Suppressor macrophage treated with lipopolysaccharide for 4 hours (primary cell): ENCODE results near the gene RASD1.
"Not testable (repeated sequence)": the region's sequence is repeated elsewhere in the genome, so short reads cannot be mapped to it uniquely, and the experiment has no call there.

ENCODE experiments used
- DNase-seq: peaks from one replicate; pipeline ENCODE4 v3.0.0-alpha.2; 2020

The RASD1 gene

DNA sequence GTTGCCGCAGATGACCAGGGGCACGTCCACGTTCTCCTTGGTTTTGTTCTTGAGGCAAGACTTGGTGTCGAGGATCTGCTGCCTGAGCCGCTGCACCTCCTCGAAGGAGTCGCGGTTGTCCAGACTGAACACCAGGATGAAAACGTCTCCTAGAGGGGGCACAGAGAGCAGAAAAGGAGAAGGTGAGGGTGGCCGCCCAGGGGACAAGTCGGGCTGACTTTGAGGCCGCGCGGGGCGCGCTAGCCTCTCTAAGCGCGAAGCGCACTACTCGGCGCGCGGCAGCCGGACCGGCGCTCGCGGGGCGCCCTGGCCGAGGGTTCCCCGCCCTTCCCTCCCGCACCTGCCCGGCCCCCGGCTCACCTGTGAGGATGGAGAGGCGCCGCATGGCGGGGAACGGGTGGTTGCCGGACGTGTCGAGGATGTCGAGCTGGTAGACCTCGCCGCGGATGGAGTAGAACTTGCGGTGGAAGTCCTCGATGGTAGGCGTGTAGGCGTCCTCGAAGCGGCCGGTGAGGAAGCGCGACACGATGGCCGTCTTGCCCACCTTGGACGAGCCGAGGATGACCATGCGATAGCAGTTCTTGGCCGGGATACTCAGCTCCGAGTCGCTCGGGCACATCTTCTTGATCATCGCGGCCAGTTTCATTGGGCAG lies 533 bp downstream of the RASD1 start:
- DNase-seq = no peak

DNA sequence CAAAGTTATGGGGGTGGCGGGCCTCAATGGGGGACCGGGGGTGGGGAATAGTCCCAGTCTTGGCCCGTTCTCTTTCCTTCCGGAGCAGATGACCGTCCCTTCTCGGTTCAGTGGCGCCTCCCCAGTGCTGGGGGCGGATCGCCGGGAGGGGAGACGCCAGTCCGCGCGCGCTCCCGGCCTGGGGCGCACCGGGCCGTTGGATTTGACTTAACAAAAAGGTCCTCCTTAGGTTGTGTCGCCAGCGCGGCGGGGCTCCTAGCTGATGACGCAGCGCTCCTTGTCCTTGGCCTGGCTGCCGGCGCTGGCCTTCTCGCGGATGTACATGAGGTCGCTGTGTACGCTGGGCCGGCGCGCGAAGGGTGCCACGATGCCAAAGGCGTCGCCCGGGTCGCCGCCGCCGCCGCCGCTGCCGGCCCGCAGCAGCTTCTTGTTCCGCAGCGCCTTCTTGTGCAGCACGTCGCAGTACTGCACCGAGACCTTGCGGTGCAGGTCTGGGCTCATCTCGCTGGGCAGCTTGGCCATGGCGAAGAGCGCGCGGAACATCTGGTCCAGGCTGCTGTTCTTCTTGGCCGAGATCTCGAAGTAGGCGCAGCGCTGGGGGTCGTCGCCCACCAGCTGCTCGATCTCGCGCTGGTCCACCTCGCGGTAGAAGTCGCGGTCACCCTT lies 1.2 kb downstream of the RASD1 start:
- peak; percentile 21 for DNase-seq

DNA sequence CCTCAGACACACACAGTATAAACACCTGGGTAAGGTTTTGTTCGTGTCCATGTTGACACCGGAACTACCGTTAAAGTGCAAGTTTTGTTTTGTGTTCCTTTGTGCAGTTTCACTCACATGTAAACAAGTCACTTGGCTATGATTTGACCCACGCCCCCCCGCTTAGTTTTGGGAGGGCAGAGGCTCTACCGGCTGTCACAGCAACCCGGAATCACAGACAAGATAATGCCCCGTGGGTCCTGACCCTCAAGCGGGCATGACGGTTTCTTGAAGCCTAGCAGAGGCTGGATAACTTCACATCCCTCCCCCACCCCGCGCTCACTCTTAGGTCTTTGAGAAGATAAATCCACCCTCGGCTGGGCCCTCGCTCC lies 1.7 kb downstream of the RASD1 start:
- DNase-seq = no peak

DNA sequence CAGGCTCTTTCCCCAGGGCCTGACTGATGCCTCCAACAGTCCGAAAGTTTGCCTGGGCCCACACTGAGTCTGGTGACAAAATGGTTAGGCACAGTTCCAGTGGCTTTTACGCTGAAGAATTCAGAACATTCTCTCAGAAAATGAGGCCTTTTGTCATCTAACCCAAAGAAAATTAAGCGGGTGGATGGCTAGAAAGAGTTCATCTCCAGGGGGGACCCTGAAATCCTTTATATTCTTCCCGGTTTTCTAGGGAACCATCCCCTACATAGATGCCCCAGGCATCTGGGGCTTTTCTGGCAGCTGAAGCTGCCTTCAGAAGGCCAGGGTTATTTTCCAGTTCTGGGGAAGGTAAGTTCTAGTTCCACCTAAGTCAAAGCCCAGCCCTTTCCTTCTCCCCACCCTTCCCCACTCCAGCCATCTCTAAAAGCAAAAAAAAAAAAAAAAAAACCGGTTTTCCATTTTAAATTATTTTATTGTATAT lies 2.2 kb downstream of the RASD1 start:
- no peak for DNase-seq

DNA sequence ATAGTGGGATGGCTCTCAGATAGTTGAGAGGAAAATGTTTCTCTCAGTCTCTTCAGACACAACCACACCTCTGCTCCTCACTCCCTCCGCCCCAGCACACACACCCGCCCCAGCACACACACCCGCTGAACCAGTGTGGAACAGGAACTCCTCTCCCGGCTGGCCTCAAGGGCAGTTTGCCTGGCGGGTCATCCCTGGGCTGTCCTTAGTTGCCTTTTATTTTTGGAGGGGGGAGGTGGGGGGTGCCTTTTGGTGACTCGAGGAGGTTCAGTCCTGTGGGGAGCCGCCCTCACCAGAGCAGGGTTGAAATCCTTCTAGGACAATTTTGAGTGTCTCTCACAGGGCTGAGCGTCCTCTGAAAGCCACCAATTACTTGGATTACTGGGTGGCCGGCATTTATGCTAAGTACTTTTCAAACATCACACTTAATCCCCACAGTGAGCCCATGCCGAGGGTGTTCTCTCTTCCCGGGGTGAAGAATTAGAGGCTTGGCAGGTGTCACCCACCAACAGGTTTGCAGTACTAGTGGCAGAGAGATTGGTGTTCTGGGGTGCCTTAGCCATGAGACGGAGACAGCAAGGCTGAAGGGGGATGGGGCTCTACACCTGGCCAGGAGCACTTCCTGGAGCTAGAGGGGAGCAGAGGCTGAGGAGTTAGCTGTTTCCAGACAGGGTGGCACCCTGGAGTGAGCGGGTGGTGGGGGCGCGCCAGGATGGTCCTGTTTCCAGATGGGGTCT lies 2.8 kb downstream of the RASD1 start:
- DNase-seq = no peak

DNA sequence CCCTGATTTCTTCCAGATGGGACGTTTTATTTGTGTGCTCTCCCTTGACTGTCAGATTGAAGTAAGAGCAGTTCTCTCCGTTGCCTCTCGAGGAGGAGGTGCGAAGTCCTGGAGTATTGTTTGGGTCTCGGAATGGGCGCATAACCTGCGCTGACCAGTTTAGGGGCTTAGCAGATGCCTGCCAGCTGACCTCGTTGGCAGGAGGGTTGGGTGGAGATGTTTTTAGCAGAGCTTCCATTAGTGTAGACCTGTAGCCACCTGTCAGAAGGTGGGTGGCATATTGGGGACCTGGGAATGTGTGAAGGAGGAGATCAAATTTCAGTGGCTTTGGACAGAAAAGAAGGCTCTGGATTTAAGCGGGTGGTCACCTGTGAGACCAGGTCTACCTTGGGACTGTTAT lies 3.6 kb downstream of the RASD1 start:
- no peak for DNase-seq

DNA sequence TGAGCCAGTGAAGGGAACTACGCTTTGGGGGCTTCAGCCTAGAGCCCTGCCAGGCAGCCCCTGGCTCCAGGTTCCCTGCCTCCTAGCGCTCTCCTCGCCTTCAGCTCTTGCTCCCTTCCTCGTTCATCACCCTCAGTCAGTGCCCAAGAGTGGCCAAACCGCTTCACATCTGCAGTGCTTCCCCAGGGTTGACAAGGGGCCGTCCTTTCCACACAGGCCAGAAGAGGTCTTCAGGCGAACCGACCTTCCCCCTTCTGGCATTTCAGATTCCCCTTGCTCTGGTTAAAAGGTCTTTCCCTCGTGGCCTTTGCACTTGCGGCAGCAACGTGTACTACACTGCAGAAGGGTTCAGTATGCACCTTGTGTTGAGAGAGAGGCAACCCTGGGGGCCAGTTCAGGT lies 4.1 kb downstream of the RASD1 start:
- DNase-seq = no peak

GRCh38 chr17:17491546-17491988 lies 4.6 kb downstream of the RASD1 start:
- DNase-seq = no peak

DNA sequence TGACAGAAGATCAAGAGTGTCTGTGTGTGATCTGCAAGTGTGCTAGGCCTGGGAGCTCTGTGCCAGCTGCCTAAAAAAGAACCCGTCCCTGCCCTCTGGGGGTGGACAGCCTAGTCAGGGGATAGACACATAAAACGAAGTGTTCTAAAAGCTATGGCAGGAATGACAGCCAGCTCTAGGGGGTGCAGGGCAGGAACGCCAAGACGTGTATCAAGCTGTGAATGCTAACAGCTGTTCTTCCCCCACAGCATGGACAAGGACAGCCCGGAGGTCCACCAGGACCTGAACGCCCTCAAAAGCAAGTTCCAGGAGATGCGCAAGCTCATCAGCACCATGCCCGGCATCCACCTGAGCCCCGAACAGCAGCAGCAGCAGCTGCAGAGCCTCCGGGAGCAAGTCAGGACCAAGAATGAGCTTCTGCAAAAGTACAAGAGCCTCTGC lies 5.1 kb downstream of the RASD1 start:
- no peak for DNase-seq

- no peak for DNase-seq
These were observed 8.2 kb downstream of the RASD1 start for GRCh38 chr17:17487998-17488397.

GRCh38 chr17:17486416-17486815 lies 9.8 kb downstream of the RASD1 start:
- DNase-seq = not testable (repeated sequence)

DNA sequence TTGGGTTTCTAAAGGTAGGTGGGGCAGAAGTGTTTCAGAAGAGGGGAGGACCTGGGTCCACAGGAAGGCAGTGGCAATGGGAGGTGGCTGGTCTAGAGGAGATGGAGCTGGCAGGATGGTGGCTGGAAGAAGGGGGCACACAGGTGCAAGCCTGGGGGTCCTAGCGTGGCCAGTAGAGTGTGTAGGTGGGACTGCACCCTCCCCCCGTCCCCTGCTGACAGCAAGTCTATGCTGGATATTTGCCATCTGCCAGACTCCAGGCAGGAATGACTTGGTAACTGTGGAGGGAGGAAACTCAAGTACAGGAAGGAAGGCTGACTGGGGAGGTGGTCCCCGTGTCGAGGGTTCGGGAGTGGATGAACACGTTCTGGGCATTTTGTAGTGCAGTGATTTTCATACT lies 10.8 kb downstream of the RASD1 start:
- no peak for DNase-seq

- peak; percentile 17 for DNase-seq
These were observed 11.7 kb downstream of the RASD1 start for GRCh38 chr17:17484451-17484899.

DNA sequence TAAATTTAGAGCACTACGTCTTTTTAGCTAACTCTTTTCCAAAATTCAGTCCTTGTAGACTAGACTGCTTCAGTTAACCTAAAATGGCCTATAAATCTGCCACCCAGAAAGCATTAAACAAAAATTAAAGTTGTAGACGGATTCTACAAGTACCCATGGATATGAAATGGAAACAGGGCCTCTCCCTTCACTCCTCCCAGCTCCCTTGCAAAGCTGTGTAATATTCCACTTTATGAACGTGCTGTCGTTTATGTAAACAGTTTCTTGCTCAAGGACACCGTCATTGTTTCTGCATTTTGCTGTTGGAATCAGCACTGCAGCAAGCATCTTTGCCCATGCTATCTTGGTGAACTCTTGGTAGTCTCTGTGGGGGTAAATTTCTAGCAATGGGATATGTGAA lies 14.3 kb downstream of the RASD1 start:
- DNase-seq = no peak

DNA sequence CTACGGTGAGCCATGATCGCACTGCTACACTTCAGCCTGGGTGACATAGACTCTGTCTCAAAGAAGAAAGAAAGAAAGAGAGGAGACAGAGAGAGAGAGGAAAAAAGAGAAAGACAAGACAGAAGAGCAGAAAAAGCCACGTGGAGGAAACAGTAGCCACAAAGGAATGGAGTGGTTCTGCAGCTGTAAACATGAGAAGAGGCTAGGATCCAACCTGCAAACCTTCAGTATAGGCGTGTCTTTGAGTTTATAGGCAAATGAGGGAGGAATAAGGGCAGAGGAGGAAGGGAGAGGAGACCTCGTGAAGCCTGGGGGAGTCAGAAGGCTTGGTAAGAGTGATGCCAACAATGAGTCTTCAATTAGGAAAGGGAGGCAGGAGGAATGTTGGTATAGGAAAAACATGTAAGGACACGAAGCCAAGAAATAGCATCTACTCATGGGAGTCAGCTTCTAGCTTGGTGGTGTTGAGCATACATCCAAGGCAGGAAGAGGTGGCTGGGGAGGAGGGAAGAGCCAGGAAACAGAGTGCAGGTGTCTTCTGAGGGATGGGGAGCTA lies 15.5 kb downstream of the RASD1 start:
- no peak for DNase-seq

DNA sequence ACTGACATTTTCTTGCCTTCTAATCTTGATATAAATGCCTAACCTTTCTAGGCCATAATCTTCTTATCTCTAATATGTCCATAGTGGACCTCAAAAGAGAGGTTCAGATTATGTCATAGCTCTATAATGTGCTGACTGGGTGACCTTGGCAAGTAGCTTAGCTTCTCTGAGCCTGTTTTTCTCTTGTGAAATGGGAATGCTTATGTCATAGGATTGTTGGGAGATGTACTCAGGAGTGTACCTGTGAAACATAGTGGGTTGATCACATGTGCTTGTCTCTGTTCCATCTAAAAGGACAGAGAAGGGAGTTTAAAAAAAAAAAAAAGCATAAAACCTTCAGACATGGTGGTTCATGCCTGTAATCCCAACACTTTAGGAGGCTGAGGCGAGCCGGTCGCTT lies 17.0 kb downstream of the RASD1 start:
- DNase-seq = no peak

GRCh38 chr17:17476865-17477467 lies 19.2 kb downstream of the RASD1 start, which contains the start of gene MED9:
Gene MED9 (plus strand): TSS chr17:17477000. CDS start chr17:17477042, 42 bp downstream.
- DNase-seq = peak; percentile 95

DNA sequence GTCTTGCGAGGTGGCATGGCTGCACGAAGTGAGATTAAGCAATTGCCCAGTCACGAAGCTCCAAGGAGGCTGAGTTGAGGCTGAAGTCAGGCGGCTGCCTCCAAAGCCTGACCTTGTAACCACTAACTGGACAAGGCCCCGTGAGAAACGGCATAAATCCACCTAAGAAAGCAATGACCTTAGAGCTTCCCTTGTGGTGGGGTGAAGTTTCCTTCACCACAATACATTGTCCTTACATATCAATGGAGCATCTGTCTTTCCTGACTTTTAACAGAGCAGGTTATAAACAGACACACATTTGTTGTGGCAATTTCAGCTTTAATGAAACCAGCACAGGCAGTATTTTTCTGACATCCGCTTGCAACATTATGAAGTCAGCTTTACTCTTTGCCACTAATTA lies 21.9 kb downstream of the RASD1 start:
- DNase-seq = no peak

DNA sequence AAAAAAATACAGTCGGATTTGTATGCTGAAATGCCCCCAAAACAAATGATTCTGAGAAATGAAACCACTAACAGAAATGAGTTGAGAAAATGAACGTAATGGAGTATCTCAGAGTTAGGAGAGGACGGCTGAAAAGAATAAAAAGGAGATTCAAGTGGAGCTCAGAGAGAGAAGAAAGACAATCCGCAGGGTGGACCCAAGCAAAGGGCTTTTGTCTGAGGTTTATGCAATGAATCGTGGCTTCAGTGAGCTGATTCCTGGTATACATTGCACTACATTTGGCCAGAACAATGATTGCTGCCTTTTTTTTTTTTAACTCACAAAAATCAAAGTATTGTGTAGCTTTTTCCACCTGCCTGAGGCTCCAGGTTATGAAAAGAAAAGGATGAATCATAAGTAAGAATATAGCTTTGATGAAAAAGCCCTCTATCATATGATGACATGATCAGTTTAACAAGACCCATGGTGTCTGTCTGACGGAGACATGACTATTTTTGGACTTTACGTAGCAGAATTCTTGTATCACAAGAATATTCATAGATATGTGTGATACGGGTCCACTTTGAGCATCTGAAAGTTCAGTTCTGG lies 23.8 kb downstream of the RASD1 start:
- DNase-seq = no peak

DNA sequence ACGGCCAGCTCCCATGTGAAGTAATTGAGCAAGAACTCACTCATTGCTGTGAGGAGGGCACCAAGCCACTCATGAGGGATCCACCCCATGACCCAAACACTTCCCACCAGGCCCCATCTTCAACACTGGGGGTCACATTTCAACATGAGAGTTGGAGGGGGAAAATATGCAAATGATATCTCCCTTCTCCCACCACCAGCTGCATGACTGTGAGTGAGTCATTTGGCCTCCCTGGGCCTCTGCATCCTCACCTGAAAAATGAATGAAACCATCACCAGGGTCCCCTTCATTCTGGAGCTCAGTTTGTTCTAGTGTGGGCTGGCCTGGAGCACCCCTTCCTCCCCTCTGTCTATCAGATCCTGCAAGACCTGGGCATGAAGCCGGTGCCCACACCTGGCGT lies 26.2 kb downstream of the RASD1 start:
- no peak for DNase-seq

- DNase-seq = no peak
These were observed 26.8 kb downstream of the RASD1 start for GRCh38 chr17:17469358-17469757.

DNA sequence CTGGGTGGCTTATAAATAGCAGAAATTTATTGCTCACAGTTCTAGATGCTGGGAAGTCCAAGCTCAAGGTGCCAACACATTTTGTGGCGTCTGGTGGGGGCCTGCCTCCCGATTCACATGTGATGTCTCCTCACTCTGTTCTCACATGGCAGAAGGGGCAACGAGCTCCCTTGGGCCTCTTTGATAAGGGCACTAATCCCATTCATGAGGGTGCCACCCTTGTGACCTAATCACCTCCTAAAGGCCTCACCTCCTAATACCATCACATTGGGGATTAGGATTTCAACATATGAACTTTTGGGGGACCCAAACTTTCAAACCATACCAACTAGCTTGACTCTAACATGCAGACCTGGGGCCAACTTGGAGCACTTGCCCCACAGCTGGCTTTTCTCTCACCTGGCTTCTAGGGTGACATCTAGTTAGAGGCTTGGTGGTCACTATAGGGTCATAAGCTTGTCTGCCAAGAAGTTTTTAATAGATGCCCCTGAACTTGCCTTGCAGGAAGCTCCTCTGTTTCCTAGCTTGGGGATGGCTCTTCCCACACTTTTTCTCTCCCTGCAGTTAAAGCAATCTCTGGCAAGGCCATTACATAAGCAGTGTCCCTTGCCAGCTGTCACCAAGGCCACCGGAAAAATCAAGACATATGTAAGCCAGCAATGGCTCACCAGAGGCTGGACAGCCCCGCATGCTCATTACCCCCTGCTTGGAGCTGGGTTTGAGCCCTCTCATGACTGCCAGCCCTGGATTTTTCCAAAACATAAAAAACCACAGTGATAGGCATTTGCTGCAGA lies 27.8 kb downstream of the RASD1 start:
- DNase-seq = no peak
